Osteocyte (in vitro differentiated cells): Measurements from ENCODE around the gene BICRAL. TPM values are rescaled to one million over a fixed set of nuclear protein-coding genes. Genes with fewer than 3 reads are reported as not detected.
"Not testable (repeated sequence)": the region's sequence is repeated elsewhere in the genome, so short reads cannot be mapped to it uniquely, and the experiment has no call there.

Source experiments
- DNase-seq: peaks from one replicate; pipeline ENCODE4 v3.0.0; 2021; ENCODE audit warnings: mixed read lengths; ENCODE audit not compliant: unreplicated experiment; ENCODE audit errors: extremely low spot score
- H3K27ac Mint-ChIP-seq: one replicate; pipeline ENCODE4 v1.8.0; 2021; ENCODE audit warnings: mild to moderate bottlenecking, mixed read lengths; ENCODE audit not compliant: unreplicated experiment
- H3K27me3 Mint-ChIP-seq: one replicate; pipeline ENCODE4 v1.8.0; 2021; ENCODE audit warnings: mixed read lengths; ENCODE audit not compliant: unreplicated experiment
- H3K36me3 Mint-ChIP-seq: one replicate; pipeline ENCODE4 v1.8.0; 2021; ENCODE audit warnings: mixed read lengths; ENCODE audit not compliant: unreplicated experiment
- H3K4me1 Mint-ChIP-seq: one replicate; pipeline ENCODE4 v1.8.0; 2021; ENCODE audit warnings: mixed read lengths; ENCODE audit not compliant: unreplicated experiment
- H3K4me3 Mint-ChIP-seq: one replicate; pipeline ENCODE4 v1.8.0; 2021; ENCODE audit warnings: mild to moderate bottlenecking, moderate library complexity, mixed read lengths; ENCODE audit not compliant: unreplicated experiment
- H3K9me3 Mint-ChIP-seq: one replicate; pipeline ENCODE4 v1.8.0; 2021; ENCODE audit warnings: mixed read lengths; ENCODE audit not compliant: unreplicated experiment
- total RNA-seq: library from RNA; stranded (reverse); gene quantifications from 2 replicates; pipeline ENCODE4 v1.2.1, GENCODE V29; 2021
- TF ChIP-seq, protein P1 (sequence below): fragments of 200-600 bp; sonication (generic); IDR thresholded peaks from 2 replicates; pipeline ENCODE4 v1.5.0; 2021; ENCODE audit warnings: antibody characterized with exemption, mild to moderate bottlenecking, moderate library complexity

BICRAL gene
- total RNA-seq, 1 donor from 2014 or later = 12.7 TPM

GRCh38 chr6:42885702-42886101, 103.8 kb downstream of the BICRAL start:
- H3K4me3 Mint-ChIP-seq = no peak overlapping the region
- H3K27ac Mint-ChIP-seq = no peak overlapping the region
- no peak for DNase-seq
- peaks cover 10% of the 10 kb centered on the region for H3K4me1 Mint-ChIP-seq
- H3K9me3 Mint-ChIP-seq = no peaks in the 10 kb centered on the region
- H3K27me3 Mint-ChIP-seq = no peaks in the 10 kb centered on the region
- TF ChIP-seq, protein P1, sequence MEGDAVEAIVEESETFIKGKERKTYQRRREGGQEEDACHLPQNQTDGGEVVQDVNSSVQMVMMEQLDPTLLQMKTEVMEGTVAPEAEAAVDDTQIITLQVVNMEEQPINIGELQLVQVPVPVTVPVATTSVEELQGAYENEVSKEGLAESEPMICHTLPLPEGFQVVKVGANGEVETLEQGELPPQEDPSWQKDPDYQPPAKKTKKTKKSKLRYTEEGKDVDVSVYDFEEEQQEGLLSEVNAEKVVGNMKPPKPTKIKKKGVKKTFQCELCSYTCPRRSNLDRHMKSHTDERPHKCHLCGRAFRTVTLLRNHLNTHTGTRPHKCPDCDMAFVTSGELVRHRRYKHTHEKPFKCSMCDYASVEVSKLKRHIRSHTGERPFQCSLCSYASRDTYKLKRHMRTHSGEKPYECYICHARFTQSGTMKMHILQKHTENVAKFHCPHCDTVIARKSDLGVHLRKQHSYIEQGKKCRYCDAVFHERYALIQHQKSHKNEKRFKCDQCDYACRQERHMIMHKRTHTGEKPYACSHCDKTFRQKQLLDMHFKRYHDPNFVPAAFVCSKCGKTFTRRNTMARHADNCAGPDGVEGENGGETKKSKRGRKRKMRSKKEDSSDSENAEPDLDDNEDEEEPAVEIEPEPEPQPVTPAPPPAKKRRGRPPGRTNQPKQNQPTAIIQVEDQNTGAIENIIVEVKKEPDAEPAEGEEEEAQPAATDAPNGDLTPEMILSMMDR = no peak
- H3K36me3 Mint-ChIP-seq = peaks cover 27% of the 10 kb centered on the region

- H3K27me3 Mint-ChIP-seq, DNase-seq, H3K9me3 Mint-ChIP-seq, H3K4me3 Mint-ChIP-seq: not testable (repeated sequence)
- Mint-ChIP-seq H3K4me1 (peaks cover 13% of the 10 kb centered on the region), H3K36me3 (peaks cover 26% of the 10 kb centered on the region), H3K27ac (peak overlapping the region; percentile 14)
These were observed 106.3 kb downstream of the BICRAL start for GRCh38 chr6:42888201-42888600.

DNA sequence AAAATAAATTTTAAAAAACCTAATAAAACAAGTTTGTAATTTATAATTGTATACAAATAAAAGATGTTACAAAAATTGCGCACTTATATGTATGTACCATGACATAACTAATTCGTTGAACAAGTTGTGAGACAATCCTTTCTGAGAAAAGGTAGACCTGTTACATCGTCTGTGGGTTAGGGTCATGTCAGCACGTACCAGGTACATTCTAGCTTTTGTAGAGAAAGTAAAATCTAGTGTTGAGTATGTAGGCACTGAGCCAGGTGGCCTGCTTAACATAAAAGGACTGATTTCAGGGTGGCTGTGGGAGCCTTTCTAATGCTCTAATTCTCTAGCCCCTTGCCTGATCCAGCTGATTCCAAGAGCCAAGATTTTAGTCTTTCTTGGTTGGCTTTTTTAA, 108.0 kb downstream of the BICRAL start:
- Mint-ChIP-seq H3K36me3 (peaks cover 11% of the 10 kb centered on the region), H3K27ac (peak overlapping the region; percentile 94), H3K9me3 (no peaks in the 10 kb centered on the region), H3K4me1 (peaks cover 13% of the 10 kb centered on the region), H3K27me3 (no peaks in the 10 kb centered on the region), H3K4me3 (peak overlapping the region; percentile 89)
- TF ChIP-seq, protein P1 = no peak
- DNase-seq = no peak

DNA sequence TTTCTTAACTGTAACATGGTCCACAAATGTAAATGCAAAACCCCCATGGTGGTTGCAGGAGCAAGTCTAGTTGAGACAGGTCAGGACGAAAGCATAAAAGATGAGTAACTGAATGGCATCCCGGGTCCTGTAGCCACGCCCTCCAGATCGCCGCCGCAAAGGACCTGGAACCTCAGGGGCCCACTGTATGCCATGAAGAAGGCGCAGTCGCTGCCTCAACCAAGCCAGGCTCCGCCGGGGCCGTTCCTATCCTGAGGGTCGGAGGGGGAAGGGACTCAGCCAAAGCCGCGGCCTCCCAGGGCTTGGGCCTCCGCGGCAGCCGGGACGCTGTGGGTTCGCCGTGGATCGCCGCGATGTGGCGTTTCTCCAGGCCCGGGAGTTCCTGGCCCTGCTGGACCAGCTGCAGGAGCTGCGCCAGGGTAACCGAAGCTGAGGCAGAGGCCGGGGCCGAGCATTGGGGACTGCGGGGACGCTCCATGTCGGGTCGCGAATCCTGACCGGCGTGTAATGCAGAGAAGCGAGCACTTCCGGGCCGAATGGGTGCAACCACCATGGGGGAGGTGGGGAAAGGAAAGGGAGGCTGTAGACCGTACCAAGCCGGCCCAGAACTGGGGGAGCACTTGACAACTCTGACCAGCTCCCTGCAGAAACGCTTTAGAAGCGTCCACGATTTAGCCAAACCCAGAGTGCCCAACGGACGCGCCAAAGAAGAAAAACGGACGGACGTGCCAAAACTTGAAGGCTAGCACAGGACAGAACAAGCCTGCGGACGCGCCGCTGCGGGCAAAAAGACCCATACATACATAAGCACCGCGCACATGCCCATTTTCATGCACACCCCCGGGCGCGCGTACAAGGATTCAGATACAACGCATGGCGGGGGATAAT, 108.7 kb downstream of the BICRAL start:
- peak; percentile 97 for DNase-seq
- H3K4me3 Mint-ChIP-seq = peak overlapping the region; percentile 89
- H3K36me3 Mint-ChIP-seq = peaks cover 11% of the 10 kb centered on the region
- TF ChIP-seq, protein P1 = no peak
- H3K27ac Mint-ChIP-seq = peak overlapping the region; percentile 94
- H3K4me1 Mint-ChIP-seq = peaks cover 13% of the 10 kb centered on the region
- no peaks in the 10 kb centered on the region for H3K9me3 Mint-ChIP-seq
- no peaks in the 10 kb centered on the region for H3K27me3 Mint-ChIP-seq

DNA sequence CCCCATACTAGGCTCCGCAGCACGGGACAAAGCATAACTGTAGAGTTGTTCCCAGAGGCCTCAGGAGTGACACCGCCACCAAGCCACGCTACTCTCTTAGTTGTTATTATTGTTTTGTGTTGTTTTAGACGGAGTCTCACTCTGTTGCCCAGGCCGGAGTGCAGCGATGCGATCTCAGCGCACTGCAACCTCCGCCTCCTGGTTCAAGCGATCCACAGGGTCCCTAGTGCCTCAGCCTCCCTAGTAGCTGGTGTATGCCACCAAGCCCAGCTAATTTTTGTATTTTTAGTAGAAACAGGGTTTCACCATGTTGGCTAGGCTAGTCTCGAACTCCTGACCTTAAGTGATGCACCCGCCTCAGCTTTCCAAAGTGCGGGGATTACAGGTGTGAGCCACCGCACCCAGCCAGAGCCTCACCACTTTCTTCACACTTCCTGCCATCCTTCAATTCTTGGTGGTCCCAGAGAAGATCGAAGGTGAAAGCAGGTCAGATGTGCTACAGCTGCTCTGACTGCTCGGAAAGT, 109.4 kb downstream of the BICRAL start:
- H3K4me3 Mint-ChIP-seq = peak overlapping the region; percentile 89
- peaks cover 5% of the 10 kb centered on the region for H3K36me3 Mint-ChIP-seq
- peak overlapping the region; percentile 94 for H3K27ac Mint-ChIP-seq
- TF ChIP-seq, protein P1 = no peak
- H3K9me3 Mint-ChIP-seq = no peaks in the 10 kb centered on the region
- H3K27me3 Mint-ChIP-seq = no peaks in the 10 kb centered on the region
- DNase-seq = no peak
- H3K4me1 Mint-ChIP-seq = peaks cover 13% of the 10 kb centered on the region

- not testable (repeated sequence) for H3K4me3 Mint-ChIP-seq, H3K27ac Mint-ChIP-seq, H3K27me3 Mint-ChIP-seq, H3K36me3 Mint-ChIP-seq, DNase-seq, H3K9me3 Mint-ChIP-seq
- H3K4me1 Mint-ChIP-seq = peaks cover 17% of the 10 kb centered on the region
These were observed 112.4 kb downstream of the BICRAL start for GRCh38 chr6:42894041-42894828.
